DMS 273 (cell line): ENCODE measurements around the gene MAD1L1.

Experiments used
- DNase-seq: peaks from one replicate; lab custom pipeline; 2025; ENCODE audit not compliant: unreplicated experiment; lab: John Stamatoyannopoulos, UW

The MAD1L1 gene

GRCh38 chr7:1907751-1908365 lies 324.9 kb downstream of the MAD1L1 start:
- no peak for DNase-seq

DNA sequence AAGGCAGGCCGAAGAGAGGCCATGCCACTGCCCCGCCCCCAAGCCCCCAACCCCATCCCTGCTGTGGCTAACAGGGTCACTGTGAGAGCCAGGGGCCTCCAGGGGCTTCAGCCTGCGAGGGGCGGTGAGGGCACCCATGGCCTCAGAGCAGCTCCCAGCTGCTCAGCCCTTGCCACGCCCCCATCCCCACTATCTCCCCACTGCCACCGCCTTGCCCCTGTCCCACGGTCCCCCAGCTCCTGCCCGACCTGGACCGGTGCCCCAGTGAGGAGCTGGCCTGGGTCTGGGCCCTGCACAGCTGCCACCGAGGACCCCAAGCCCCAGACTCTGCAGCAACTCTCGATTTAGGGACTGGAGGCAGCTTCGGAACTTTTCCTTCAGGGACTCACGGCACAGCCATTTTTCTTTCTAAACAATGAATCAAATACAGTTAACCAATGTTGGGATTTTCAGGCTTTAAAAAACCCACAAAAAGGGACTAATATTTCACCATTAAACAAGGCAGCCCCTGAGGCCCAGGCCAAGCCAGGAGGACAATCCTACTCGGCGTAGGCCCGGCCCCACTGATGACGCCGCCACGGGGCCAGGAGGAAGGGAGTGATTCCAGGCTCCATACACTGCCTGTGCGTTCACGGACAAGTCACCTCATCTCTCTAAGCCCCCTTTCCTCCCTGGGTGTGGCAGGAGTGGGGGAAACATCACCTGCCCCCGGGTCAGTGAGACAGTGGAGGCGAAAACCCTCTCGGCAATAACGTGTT lies 325.6 kb downstream of the MAD1L1 start:
- DNase-seq: no peak

DNA sequence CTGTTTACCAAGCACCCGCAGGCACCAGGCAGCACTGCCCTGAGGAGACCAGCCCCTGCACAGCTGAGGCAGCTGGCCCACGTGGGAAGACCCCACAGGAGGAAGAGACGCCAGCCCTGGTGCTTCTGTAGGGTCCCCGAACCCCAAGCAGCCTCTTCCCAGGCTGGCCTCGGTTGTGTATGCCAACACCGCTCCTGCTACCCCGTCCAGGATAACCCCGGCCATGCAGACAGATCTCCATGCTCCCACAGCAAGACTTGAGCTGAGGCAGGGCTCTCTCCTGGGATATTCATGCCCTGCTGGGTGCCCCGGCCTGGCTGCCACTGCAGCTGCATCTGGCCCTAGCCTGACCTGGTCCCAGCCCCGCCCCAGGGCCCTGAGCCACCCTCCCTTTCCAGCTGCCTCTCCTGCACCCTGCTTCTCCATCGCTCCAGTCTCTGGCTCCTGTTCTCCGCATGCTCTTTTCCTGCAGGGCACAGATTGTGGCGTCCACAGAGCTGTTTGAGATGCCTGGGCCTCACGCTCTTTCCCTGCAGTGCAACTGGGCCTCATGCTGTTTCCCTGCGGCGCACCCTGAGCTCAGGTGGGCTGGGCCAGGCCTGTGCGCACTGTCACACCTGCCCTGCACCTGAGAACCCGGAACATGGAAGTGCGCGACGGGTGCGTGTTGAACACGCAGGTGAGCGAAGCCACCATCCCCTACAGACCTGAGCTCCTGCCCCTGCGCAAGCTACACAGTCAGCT lies 326.5 kb downstream of the MAD1L1 start:
- DNase-seq: no peak

GRCh38 chr7:1902231-1902855 lies 330.4 kb downstream of the MAD1L1 start:
- DNase-seq: no peak

DNA sequence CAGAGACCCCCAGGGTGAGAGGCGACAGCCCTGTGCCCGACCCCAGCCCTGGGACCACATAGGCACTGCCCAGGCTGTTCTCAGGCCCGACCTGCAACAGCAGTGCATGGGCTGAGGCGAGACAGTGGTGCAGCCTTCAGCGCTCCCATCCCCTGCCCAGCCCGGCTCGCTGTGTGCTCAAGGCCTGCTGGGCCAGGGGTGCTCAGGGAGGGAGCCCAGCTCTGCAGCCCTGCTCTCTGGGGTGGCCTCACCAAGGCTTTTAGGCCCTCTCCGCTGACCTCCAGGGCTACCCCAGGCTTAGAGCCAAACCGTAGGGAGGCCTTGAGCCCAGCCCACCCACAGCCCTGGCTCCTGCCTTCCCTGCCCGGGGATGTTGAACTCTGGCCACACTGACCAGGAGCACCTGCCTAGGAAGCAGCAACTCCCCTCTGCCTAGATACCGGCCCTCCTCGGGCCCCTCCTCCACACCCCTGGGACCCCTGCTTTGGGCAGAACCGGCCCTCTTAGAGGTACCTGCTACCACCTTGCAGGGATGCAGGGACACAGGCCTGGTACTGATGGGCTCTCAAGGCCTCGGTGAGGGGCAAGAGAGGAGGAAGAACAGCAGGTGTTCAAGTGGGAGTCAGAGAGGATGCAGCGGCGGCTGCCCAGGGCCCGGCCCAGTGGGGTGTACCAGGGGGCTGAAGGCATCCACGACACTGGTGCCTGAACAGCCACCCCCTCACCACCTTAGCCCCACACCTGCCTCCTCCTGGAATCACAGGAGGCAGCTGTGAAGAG lies 331.1 kb downstream of the MAD1L1 start:
- no peak for DNase-seq

GRCh38 chr7:1900847-1901246 lies 331.9 kb downstream of the MAD1L1 start:
- DNase-seq: no peak

DNA sequence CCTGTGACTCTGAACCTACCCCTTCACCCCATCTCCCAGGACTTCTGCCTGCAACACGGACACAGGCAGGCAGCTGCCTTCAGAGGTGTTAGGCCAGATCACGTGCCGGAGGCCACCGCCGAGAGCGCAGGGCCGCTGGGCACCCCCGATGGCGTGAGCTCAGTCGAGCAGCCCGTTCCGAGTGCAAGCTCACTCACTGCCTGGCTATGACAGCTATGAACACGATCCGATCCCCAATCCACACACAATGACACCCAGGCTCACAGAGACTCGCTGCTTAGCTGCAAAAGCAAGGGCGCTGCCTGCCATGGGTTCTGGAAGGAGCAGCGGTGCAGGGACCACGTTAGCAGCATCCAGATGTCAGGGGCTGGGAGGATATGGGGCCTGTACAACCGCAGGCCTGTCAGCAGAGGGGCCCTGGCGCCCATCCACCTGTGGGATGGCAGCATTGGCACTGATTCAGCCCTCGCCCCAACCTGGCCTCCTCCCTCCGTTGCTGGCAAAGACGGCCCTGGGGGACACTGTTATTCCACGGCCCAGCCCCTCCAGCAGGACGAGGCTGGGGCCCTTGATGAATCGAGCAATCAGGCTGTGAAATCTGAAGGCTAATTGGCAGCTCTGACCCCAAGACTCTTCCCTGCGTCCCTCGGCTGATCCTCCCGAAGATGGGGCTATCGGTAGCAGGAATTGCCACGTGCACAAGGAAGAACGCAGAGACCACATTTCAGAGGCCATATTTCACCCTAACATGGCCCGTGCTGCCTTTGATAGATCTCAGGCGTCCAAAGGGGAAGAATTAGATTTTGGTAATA lies 332.6 kb downstream of the MAD1L1 start:
- peak; percentile 36 for DNase-seq

- DNase-seq: no peak
Observed at GRCh38 chr7:1899196-1899595, 333.5 kb downstream of the MAD1L1 start.

DNA sequence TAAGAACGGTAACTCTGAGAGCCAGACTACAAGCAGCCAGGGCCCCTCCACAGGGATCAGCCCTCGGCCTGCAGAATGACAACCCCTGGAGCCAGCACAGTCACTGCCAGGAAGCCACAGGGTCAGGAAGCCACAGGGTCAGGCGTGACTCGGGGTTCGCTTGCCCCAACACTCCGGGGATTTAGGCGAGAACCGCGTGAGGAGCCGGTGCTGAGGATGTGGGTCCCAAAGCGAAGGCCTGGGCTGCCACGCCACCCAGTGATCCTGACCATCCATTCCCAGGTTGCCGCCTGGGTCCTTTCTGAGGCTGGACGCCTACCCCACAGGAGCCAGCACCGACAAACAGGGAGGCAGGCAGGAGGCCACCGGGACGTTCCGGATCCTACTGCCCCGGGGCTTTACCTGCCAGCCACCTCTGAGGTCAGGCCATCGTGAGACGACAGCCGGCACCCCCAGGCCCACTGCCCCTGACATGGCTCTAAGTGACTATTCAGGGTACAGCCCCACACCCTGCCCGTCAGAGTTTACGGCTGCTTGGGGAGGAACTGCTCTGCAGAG lies 334.0 kb downstream of the MAD1L1 start:
- no peak for DNase-seq

DNA sequence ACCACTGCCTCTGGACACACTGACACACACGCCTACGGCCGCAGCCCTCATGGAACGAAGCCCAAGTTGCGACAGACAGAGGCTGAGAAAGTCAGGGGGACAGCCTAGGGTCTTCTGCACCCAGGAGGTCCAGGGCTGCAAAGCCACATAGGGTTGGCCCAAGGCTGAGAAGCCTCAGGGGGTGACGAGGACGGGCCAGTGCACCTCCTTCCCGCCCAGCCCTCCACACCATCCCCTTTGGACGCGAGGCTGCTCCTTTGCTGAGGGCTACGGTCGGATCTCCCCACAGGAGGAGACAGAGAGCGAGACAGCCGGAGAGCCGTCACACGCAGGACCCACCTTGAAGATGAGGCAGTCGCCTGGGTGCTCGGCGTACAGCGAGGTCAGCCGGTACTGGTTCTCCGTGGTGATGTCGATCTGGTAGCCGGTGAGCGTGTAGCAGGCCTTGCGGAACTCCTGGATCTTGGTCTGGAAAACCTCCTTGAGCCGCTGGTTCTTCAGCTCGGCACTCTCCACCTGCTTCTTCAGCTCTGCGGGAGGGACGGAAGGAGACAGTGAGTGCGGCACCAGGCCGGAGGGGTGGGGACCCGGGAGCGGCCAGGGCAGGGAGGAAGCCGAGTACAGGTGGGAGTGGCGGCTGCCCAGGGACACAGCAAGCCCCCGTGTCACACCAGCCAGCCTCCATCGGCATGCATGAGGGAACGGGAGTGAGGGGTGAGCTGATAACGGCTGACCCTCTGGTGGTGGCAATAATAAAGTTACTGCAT lies 334.7 kb downstream of the MAD1L1 start:
- no peak for DNase-seq

DNA sequence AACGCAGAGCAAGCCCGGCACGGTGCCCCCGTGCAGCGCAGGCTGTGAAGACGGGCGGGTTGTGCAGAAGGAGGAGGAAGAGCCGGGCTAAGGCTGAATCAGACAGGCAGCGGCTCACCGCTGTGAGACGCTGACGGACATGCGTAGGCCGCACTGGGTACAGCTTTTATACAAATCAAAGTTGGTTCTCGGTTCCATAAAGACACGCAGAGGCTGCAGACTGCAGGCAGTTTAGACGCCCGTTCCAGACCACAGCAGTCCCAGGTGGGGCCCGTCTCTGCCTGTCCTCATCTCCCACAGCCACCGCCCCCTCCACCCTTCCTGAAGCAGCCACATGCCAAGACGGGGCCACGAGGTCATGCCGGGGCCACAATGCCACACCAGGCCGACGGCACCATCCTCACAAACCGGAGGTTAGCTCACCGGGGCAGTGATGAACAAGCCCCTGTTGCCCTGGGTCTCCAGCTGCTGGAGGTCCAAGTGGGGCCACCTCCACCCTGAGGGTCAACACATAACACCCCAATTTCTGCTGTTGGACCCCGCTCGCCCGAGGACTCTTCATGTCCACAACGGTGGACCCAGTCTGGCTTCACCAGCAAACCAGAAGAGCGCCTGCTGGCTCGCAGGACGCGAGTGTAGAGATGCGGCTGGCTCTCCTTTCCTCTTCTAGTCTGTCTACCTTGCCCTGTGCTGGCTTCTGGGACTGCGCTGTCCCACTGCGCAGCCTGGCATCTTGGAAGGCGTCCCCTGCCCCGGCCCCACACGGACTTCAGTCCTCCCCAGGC lies 335.5 kb downstream of the MAD1L1 start:
- no peak for DNase-seq

DNA sequence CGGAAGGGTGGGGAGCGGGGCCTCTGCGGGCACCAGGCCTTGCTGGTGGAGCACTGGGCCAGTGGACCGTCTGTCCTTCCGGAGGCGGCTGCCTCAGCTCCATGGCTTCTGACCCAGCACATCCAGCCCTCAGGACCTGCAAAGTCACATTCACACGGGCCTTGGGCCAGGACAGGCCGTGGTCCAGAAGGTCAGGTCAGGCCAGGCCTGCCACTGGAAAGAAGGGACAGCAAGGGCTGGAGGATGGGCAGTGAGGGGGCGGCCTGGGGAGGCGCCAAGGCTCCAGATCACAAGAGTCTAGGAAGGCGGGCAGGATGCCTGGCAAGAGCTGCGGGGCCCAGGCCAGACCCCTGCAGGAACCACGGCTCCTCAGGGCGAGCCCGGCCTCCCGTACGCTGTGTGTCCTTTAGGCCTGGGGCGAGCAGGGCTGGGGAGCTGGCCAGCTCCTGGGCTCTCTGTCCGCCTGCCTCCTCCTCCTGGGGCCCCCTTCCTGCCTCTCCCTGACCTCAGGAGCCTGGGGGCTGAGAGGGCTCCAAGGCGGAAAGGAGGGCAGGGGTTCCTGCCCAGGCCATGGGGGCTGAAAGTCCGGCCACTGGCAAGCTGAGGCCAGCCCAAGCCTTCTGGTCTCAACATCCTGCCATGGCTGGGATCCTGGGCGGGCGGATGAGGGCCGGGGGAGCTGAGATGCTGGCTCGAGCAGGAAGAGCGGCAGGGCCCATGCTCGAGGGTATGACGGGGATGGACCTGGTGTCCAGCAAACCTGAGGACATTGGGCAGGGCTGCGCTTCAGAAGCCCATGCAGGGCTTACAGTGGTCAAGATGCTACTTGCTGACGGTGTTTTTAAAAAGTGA lies 336.9 kb downstream of the MAD1L1 start:
- no peak for DNase-seq

DNA sequence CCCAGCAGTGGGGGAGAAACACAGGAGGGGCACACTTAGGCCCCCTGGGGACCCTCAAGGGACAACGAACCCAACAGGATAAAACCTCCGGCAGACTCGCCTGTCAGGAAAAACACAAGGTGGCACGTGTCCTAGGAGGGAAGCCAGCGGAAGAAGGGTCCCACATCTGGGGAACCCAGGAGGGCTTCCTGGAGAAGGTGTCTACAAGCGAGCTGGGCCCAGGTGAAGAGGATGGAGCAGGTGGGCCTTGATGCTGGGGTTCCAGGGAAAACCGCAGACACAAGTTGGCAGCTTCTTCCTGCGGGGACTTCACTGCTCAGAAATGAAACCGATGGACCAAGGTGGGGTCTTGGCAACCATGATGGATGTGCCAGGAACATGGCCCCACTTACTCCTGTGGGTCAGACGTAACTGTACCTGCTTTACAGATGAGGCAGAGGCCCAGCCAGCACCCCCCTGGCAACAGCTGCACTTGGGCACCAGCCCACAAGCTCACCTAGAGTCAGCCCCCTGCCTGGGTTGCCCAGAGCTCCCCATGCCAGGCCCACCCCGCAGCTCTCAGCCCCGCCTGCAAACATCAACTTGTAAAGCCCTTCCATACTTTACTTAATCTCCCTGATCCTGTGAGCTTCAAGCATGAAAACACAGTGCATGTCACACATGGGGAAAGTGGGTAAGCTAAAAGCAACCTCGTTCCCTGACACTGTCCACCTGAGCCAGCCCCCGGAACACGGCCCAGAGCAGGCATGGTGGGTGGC lies 337.7 kb downstream of the MAD1L1 start:
- DNase-seq: no peak

DNA sequence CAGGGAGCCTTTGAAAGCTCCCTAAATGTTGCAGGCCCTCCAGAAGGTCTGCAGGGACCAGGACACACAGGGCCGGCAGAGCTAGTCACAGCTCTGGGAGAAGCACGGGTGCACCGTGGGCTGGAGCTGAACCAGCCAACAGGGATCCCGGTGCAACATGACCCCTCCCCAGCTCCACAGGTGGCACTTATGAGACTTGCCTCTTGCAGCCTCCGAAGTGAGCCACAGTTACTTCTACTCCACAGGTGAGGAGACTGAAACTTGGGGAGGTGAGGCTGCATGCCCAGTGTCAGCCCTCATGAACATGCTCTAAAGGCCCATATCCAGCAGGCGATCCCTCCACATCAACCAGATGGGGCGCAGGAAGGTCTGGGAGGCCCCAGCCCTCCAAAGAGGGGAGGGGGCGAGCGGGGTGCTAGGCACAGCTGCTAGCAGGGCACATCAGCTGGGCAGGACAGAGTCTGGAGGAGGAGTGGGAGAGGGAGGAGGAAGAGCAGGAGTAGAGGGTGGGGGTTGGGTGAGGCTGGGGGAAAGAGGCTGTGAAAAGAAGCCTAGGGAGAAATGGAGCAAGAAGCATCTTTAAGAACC lies 338.3 kb downstream of the MAD1L1 start:
- no peak for DNase-seq

DNA sequence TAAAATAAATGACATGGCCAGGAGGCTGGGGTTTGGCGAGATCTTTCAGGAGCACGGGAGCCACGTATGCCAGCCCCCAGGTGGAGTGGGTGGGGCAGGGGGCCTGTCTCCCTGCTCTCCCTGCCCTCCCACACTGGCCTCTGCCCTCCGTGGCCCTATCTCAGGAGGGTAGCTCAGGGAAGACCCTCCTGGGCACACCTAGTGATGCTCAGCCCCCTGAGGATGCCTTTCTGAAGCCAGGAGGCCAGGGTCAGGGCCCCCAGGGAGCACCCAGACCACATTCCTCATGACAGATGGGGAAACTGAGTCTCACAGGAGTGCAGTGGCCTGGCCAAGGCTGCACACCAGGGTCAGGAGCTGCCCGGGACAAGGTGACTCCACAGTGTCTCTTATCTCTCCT lies 339.3 kb downstream of the MAD1L1 start:
- DNase-seq: no peak

- peak; percentile 36 for DNase-seq
Observed at GRCh38 chr7:1893036-1893435, 339.7 kb downstream of the MAD1L1 start.
